K562 (cell line): ENCODE results near the gene NOP16. TPM values are rescaled to one million over a fixed set of nuclear protein-coding genes. Genes with fewer than 3 reads are reported as not detected.
A peak's percentile ranks its signal among the peaks of the same experiment; 100 is the strongest.

Experiments used
- BDP1 ChIP-seq: IDR thresholded peaks from 3 replicates; pipeline ENCODE4 v1.6.1; 2011; ENCODE audit not compliant: insufficient read length, insufficient read depth
- CREM ChIP-seq: IDR thresholded peaks from 2 replicates; pipeline ENCODE4 v1.6.1; 2014; ENCODE audit warnings: antibody characterized with exemption, low read depth
- CSDE1 ChIP-seq, 2 experiments: fragments of 450-650 bp; IDR thresholded peaks; 2 replicates each; pipeline ENCODE4 v1.6.1; 2016; ENCODE audit warnings: mild to moderate bottlenecking in 1 of 2
- E2F4 ChIP-seq: sonication (generic); formaldehyde crosslinking; IDR thresholded peaks from 2 replicates; pipeline ENCODE4 v1.8.0; 2022; ENCODE audit warnings: mild to moderate bottlenecking, low read depth, missing genetic modification reagents
- E4F1 ChIP-seq: fragments of 250-450 bp; sonication (Bioruptor Pico); IDR thresholded peaks from 2 replicates; pipeline ENCODE4 v1.5.0; 2021; ENCODE audit warnings: mild to moderate bottlenecking, borderline replicate concordance
- ELF4 ChIP-seq: fragments of 450-650 bp; formaldehyde crosslinking; IDR thresholded peaks from 2 replicates; pipeline ENCODE4 v1.4.0; 2022; ENCODE audit warnings: missing genetic modification characterization
- HDAC8 ChIP-seq: fragments of 450-650 bp; IDR thresholded peaks from 2 replicates; pipeline ENCODE4 v1.6.1; 2016; ENCODE audit warnings: mild to moderate bottlenecking, missing genetic modification characterization, moderate library complexity, missing compliant biosample characterization
- HNRNPL ChIP-seq: fragments of 200-400 bp; formaldehyde crosslinking; IDR thresholded peaks from 2 replicates; pipeline ENCODE4 v1.6.1; 2017; ENCODE audit warnings: low read depth, mild to moderate bottlenecking, low read length
- IRF9 ChIP-seq: fragments of 450-650 bp; IDR thresholded peaks from 2 replicates; pipeline ENCODE4 v1.6.1; 2016; ENCODE audit warnings: missing biosample characterization, missing genetic modification characterization
- NBN ChIP-seq: fragments of 450-650 bp; IDR thresholded peaks from 2 replicates; pipeline ENCODE4 v1.6.1; 2016; ENCODE audit warnings: low read depth, mild to moderate bottlenecking
- NCOA1 ChIP-seq: fragments of 450-650 bp; IDR thresholded peaks from 2 replicates; pipeline ENCODE4 v1.6.1; 2016; ENCODE audit warnings: low read depth
- PHF21A ChIP-seq: fragments of 450-650 bp; IDR thresholded peaks from 2 replicates; pipeline ENCODE4 v1.6.1; 2017; ENCODE audit warnings: low read depth, borderline replicate concordance
- SAFB ChIP-seq: fragments of 200-400 bp; formaldehyde crosslinking; IDR thresholded peaks from 2 replicates; pipeline ENCODE4 v1.6.1; 2017; ENCODE audit warnings: low read depth, low read length, borderline replicate concordance
- STAT5B ChIP-seq: fragments of 250-450 bp; sonication (Bioruptor Pico); IDR thresholded peaks from 2 replicates; pipeline ENCODE4 v1.8.0; 2021; ENCODE audit warnings: mild to moderate bottlenecking, inconsistent platforms
- TAL1 ChIP-seq: fragments of 450-650 bp; IDR thresholded peaks from 2 replicates; pipeline ENCODE4 v1.6.1; 2016; ENCODE audit warnings: mild to moderate bottlenecking
- THAP12 ChIP-seq: fragments of 250-450 bp; sonication (Bioruptor Pico); IDR thresholded peaks from 2 replicates; pipeline ENCODE4 v1.9.0; 2021; ENCODE audit warnings: mild to moderate bottlenecking, inconsistent platforms
- ZBTB8A ChIP-seq: fragments of 450-650 bp; IDR thresholded peaks from 2 replicates; pipeline ENCODE4 v1.6.1; 2018; ENCODE audit warnings: mild to moderate bottlenecking, moderate library complexity; ENCODE audit not compliant: partially characterized antibody
- ZNF639 ChIP-seq, 2 experiments: fragments of 200-800 bp in 1 of 2; sonication (Bioruptor generic) in 1 of 2; sonication (generic) in 1 of 2; formaldehyde crosslinking in 1 of 2; IDR thresholded peaks in 1 of 2; conservative IDR thresholded peaks in 1 of 2; 2 replicates each; pipeline versions ENCODE4 v1.5.0 to v1.6.1; 2016 to 2020; ENCODE audit warnings: missing compliant biosample characterization in 1 of 2, missing genetic modification characterization in 1 of 2, missing genetic modification reagents in 1 of 2
- polyA plus RNA-seq, 8 experiments: library from polyadenylated mRNA; depleted of rRNA in 4 of 8; stranded (reverse) in 5 of 8; unstranded in 3 of 8; fragments of >200 nt; fragmentation: Nextera tagmentation in 2 of 8; fragmentation: Illumina TruSeq in 1 of 8; extraction: Ambion mirVana in 2 of 8; extraction: Trizol in 1 of 8; gene quantifications; 2 replicates each; pipeline versions ENCODE4 v1.2.1 to v1.2.3, GENCODE V29; 2011 to 2014; ENCODE audit warnings: inconsistent platforms in 1 of 8, missing spikeins in 1 of 8
- total RNA-seq, 7 experiments: library from RNA; depleted of rRNA in 6 of 7; stranded (reverse); fragments of >200 nt in 6 of 7; fragmentation: Illumina TruSeq in 2 of 7; extraction: Trizol in 2 of 7; gene quantifications; 2 replicates each; pipeline versions ENCODE4 v1.2.1 to v1.2.3, GENCODE V29; 2011 to 2021; ENCODE audit warnings: low replicate concordance in 1 of 7

NOP16 gene
- total and polyA plus RNA-seq, 9 of the 15 experiments (the other 6 are each of a cell fraction or from before 2014, with no cell fraction given), result 92.5 to 342 (median 148) TPM

- TF ChIP-seq TAL1, result peak; percentile 36
- 0 out of 2 replicates have a peak, but pooled peaks have one; percentile 5 for TF ChIP-seq E4F1 (CRISPR knock-in tag)
- TF ChIP-seq ZNF639 (CRISPR knock-in tag; conservative IDR thresholded peaks at IDR 0.05 in 1 of 2, IDR thresholded peaks at IDR 0.05 in 1 of 2), result peak in 1 of 2 experiments; percentile 94; a peak in 2 of 4 replicates
- TF ChIP-seq NBN, result peak; percentile 99
- peak; percentile 99 for TF ChIP-seq NCOA1
- no peak for TF ChIP-seq HNRNPL
- no peak; a peak in 1 of 4 replicates for TF ChIP-seq CSDE1 (IDR thresholded peaks at IDR 0.05)
- peak; percentile 88; the same call in 1 of the 2 replicates for TF ChIP-seq PHF21A
- no peak for TF ChIP-seq THAP12 (CRISPR knock-in tag)
- TF ChIP-seq E2F4, result no peak; the same call in 1 of the 2 replicates
- no peak for TF ChIP-seq ZBTB8A
- TF ChIP-seq HDAC8 (tag), result no peak
- TF ChIP-seq IRF9 (tag), result no peak
- no peak for TF ChIP-seq BDP1
- TF ChIP-seq CREM, result peak; percentile 85
- no peak for TF ChIP-seq SAFB
- no peak for TF ChIP-seq STAT5B (CRISPR knock-in tag)
- TF ChIP-seq ELF4 (CRISPR knock-in tag), result peak; percentile 75; the same call in 1 of the 2 replicates
Observed at GRCh38 chr5:176388444-176389134, at the start of gene NOP16, which contains the start of gene HIGD2A (continued).
